ENCODE data around the gene LAMP1.
"Not testable (repeated sequence)": the region's sequence is repeated elsewhere in the genome, so short reads cannot be mapped to it uniquely, and the experiment has no call there.

Gene LAMP1

GRCh38 chr13:113328851-113329250 is 31.8 kb downstream of the LAMP1 start:
- no peak for DNase-seq

- DNase-seq, result no peak
These were observed 32.7 kb downstream of the LAMP1 start for GRCh38 chr13:113329656-113330312.

GRCh38 chr13:113332615-113333014 is 35.6 kb downstream of the LAMP1 start:
- no peak for DNase-seq

GRCh38 chr13:113333076-113333475 is 36.0 kb downstream of the LAMP1 start:
- no peak for DNase-seq

- DNase-seq, result no peak
These were observed 40.5 kb downstream of the LAMP1 start for GRCh38 chr13:113337556-113337955.

- no peak for DNase-seq
These were observed 40.9 kb downstream of the LAMP1 start for GRCh38 chr13:113337976-113338375.

GRCh38 chr13:113338451-113338850 is 41.4 kb downstream of the LAMP1 start:
- DNase-seq, result no peak

- DNase-seq, result no peak
These were observed 46.0 kb downstream of the LAMP1 start for GRCh38 chr13:113342820-113343691.

- DNase-seq, result no peak
These were observed 46.6 kb downstream of the LAMP1 start for GRCh38 chr13:113343692-113343968.

- DNase-seq, result no peak
These were observed 48.4 kb downstream of the LAMP1 start for GRCh38 chr13:113345486-113345885.

GRCh38 chr13:113347736-113348225 is 50.7 kb downstream of the LAMP1 start:
- DNase-seq, result not testable (repeated sequence)

- DNase-seq, result no peak
These were observed 51.6 kb downstream of the LAMP1 start for GRCh38 chr13:113348591-113348990.

- no peak for DNase-seq
These were observed 52.0 kb downstream of the LAMP1 start for GRCh38 chr13:113349050-113349449.

- no peak for DNase-seq
These were observed 52.5 kb downstream of the LAMP1 start for GRCh38 chr13:113349491-113349890.

- DNase-seq, result no peak
These were observed 53.3 kb downstream of the LAMP1 start for GRCh38 chr13:113350065-113350937.

- DNase-seq, result no peak
These were observed 53.9 kb downstream of the LAMP1 start for GRCh38 chr13:113350938-113351335.

- DNase-seq, result no peak
These were observed 54.5 kb downstream of the LAMP1 start for GRCh38 chr13:113351514-113352026.

GRCh38 chr13:113353254-113353653 is 56.2 kb downstream of the LAMP1 start:
- no peak for DNase-seq

- no peak for DNase-seq
These were observed 58.0 kb downstream of the LAMP1 start for GRCh38 chr13:113354831-113355610.

- DNase-seq, result no peak
These were observed 58.6 kb downstream of the LAMP1 start for GRCh38 chr13:113355621-113356020.

GRCh38 chr13:113356596-113356995 is 59.6 kb downstream of the LAMP1 start:
- DNase-seq, result no peak

GRCh38 chr13:113357529-113357928 is 60.5 kb downstream of the LAMP1 start:
- no peak for DNase-seq
